Endometrium (tissue), 2 donors: Measurements from ENCODE around the gene HERC2.
"Not testable (repeated sequence)": the region's sequence is repeated elsewhere in the genome, so short reads cannot be mapped to it uniquely, and the experiment has no call there.

Source experiments
- FAIRE-seq: peaks from 2 replicates; lab custom pipeline; 2012; peaks lifted over from hg19 to GRCh38; lab: Jason Lieb, UNC
- donor health status: control.
- donor health status: control.

Gene HERC2

DNA sequence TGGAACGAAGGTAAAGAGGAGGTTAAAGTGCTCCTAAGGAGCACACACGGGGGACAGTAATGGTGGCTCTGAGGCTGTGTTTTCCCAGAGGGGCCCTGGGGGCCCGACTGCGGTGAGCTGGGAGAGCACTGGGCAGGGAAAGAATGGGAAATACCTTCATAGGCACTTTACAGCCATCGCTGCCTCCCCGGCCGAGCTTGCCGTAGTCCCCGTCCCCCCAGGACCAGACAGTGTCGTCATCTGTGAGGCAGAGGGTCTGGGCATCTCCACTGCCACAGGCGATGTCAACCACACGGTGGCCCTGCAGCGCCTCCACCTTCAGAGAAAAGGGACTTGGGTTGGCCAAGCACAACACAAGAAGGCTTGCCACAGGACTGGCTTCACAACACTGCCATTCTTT, 190.0 kb downstream of the HERC2 start:
- no peak for FAIRE-seq

DNA sequence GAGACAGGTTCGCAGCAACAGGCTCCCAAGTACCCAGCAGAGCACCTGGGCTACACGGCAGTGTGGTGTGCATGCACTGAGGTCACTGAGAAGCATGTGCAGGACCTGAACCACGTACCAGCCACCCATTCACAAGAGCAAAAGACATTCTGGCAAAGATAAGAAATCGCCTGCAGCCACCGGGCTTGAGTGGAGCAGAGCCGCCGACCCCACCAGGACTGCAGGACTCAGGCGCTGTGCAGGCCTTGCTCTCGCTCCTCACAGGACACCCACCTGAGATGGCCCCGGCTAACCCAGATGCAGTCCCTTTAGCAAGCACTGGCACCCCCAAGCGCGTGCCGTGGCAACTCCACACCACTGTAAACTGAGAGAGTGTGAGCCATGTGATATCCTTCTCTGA, 190.6 kb downstream of the HERC2 start:
- no peak for FAIRE-seq

DNA sequence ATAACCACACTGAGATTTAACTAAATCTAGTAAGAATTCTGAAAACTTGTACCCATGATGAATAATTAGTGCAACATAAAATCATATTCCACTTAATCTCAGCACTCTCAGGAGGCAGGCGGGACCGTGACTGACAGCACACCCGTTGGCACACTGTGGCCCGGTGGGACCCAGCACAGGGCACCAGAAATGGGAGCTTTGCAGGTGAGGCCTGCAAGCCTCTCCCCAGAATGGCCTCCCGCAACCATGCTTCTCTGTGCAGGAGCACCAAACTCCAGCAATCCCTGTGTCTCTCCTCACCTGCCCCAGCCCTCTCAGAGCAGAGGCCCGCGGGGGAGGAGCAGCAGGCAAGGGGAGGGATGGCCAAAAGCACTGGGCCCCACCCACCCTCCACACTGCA, 191.3 kb downstream of the HERC2 start:
- FAIRE-seq = no peak

DNA sequence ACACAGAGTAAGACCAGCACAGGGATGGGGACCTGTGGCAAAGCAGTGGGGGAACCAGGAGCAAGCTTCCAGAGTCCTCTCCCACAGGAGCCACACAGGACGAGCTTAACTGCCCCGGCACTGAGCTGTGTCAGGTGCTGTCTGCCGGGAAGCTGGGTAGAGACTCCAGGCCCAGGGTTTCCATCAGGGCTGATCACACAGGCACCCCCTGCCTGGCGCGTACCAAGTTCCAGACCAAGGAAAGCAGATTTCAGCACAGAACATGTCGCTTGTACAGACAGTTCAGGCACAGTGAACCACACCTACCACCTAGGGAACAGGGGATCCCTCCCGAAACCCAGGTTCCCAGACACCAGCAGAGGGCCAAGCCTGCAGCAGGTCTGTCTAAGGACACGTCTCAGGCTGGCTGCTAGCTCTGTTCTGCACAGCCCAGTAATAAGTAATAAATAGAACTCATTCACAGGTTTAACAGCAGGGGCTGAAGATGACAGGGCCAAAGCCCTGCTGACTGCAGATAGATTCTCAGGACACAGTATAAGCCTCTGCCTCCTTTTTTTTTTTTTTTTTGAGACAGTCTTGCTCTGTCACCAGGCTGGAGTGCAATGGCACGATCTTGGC, 192.6 kb downstream of the HERC2 start:
- no peak for FAIRE-seq

DNA sequence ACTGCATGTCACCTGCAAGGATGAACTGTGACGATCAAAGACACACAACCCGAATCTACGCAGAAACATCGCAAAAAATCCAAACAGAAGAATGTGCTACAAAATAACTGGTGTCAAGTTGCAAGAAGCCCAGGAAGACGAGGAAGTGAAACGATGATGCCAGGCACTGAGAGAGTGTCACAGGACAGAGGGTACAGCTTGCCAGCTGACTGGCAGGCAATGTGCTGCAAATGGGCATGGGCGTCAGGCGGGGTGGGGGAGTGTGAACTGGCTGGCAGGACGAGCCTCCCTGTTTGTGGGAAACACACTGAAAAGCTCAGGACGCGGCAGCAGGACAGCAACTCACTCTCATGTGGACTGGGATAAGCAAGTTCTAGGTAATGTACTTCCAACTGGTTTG, 193.9 kb downstream of the HERC2 start:
- no peak for FAIRE-seq

DNA sequence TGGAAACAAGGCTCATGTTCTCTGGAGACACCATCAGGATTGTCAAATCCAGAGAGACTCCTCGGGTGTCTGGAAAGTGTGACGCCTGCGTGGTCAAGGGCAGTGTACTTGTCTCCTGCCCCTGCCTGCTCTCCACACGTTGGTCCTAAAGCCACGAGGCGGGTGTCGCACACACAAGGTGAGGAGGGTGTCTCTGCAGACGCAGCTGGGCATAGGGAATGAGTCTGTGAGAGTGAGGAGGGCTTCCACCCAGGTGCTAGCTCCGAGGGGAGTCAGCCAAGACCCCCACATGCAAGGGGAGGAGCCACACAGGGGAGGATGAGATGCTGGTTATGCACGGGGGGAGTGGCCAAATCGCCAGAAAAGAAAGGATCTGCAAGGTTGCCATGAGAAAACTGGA, 194.9 kb downstream of the HERC2 start:
- no peak for FAIRE-seq

DNA sequence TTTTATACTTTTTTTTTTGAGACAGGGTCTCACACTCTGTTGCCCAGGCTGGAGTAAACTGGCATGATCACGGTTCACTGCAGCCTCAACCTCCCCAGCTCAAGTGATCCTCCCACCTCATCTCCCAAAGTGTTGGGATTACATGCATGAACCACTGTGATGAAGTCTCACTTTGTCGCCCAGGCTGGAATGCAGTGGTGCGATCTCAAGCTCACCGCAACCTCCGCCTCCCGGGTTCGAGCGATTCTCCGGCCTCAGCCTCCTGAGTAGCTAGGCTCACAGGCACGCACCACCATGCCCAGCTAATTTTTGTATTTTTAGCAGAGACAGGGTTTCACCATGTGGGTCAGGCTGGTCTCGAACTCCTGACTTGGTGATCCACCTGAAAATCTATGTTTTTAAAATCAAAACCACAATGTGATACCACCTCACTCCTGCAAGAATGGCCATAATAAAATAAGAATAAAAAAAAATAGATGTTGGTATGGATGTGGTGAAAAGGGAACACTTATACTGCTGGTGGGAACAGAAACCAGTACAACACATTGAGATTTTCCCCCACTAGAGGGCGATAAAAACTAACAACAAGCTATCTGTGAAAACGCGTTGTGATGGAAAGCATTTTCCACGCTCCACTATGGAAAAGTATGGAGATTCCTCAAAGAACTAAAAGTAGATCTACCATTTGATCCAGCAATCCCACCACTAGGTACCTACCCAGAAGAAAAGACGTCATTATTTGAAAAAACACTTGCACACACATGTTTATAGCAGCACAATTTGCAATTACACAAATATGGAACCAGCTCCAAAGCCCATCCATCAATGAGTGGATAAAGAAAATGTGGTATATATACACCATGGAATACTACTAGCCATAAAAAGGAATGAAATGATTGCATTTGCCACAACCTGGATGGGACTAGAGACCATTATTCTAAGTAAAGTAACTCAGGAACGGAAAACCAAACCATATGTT, 196.0 kb downstream of the HERC2 start:
- FAIRE-seq = no peak

DNA sequence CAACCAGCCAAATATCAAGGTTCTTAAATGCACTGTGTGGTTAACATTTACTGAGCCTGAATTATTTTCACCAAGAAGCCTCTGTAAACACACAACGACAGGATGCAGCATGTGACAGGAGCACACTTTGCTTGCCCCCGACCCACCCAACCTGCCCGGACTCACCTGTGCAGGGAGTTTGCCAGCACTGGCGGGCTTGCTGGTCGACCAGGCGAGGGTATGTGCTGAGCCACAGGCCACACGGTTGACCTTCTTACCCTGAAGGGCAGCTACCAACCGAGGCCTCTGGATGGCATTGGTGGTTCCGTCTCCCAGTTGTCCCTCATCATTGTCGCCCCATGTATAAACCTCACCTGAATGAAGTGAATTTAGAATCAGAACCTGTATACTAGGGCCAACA, 197.1 kb downstream of the HERC2 start:
- FAIRE-seq = no peak

DNA sequence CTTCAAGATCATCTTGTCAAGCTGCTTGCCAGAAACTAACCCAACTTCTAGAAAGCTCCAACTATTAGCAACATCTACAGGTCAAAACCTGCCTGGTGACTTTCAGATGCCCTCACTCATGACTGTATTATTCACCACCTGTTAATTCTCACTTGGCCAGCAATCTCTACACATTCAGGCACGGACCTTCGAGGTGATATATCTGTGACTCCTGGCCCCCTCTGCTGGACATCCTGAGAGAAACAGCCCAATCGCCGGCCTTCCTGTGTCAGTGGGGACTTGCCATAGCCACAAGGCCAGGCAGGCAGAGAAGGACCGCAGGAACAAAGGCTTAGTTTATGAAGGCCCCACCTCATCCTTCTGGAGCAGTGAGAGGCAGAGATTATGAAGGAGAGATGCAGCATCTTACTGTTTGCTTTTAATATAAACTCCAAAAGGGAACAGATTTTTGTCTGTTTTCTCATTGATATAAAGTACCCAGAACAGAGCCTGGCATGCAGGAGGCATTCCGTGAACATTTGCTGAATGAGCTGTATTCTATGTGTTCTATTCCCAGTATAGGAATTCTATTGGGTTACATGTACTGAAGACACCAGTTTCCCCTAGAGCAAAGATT, 198.5 kb downstream of the HERC2 start:
- FAIRE-seq = no peak

DNA sequence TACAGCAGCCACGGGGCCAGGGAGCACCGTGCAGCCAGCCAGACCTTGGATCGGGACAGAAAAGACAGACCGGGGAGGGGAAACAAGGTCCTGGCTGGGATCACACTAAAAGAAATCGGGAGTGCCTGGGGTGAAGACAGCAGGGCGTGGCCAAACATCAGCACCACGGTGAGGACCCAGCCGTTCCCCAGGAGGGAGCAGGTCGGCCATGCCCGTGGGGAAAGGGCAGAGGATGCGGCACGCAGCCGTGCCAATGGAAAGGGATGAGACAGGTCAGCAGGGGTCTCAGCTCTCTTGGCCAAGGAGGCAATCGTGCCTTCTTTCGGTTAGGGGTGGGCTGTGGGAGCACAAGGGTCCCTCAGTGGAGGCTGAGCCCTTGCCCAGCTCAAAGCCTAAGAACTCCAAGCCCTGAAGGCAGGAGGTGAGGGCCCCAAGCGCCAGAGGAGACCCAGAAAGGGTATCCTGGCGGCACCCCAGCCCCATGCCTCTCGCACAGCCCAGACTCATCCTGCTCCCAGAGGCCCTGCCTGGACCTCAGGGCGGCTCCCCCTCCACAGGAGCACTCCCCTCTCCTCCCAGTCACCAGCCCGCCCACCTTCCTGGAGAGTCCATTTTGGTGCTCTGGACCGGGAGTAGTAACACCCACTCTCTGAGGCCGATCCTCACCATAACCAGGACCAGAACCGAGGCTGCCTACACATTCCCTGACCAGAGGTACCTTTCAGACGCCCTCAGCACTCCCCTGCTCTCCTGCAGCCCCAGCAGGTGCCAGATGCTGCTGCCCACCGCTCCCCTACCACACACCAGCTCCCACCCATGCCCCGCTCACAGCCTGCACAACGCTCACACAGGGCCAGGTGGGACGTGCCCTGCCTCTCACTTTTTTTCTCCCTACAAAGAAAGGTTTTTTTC, 199.7 kb downstream of the HERC2 start:
- FAIRE-seq = no peak

DNA sequence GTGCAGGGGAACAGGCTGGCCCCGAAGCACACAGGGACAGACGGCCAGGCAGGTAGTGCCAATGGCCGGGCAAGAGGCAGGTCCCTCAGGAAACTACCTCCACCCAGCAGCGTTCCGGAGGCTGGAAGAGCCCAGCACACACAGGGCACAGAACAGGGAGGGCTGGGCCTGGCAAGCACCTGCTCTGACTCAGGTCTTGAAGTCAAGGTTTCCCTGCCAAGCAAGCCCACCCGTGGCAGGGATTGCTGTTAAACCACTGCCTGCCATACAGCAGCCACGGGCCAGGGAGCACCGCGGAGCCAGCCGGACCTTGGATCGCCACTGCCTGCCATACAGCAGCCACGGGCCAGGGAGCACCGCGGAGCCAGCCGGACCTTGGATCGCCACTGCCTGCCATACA, 200.4 kb downstream of the HERC2 start:
- not testable (repeated sequence) for FAIRE-seq

DNA sequence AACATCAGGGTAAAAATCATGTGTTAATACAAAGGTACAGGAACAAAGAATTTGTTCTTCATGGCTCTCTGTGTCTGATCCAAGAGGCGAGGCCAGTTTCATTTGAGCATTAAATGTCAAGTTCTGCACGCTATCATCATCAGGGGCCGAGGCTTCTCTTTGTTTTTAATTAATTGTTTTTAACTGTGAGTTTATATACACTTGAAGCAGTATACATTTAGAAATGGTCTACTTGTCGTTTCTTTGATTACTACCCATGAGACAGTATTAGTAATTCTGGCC, 201.7 kb downstream of the HERC2 start:
- FAIRE-seq = no peak

DNA sequence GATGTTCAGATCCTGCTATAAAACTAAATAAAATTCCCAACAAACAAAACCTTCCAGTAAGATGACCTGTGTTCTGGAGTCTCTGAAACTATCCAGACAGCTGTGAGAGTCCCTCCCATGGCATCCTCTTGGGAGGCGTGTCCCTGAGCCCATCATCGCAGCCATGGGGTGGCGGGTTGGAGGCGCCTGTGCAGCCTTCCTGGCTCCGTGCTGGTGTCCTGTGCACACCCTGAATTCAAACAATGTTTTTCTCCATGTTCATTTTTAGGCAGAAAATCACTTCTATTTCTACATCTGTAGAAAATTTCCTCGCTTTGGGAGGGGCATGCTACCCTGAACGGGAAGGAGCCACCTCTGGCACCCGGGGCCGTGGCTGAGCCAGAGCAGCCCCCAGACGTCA, 203.4 kb downstream of the HERC2 start:
- FAIRE-seq = no peak

DNA sequence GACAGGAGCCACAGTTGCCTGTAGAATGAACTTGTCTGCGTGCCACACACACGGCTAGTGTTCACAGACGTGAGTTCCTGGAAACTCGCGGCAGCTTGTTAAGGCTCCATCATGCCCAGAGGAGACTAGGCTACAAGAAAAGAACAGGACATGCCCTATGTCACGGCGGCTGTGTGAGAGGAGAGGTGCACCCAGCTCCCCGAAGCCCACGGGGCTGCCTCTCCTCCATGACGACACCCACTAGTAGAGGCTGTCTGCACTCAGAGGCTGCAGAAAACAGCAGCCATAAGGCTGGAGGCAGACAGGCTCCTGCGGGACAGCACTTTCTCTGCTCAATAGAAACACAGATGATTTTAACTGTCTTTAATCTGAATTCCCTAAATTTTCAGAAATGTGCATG, 203.9 kb downstream of the HERC2 start:
- no peak for FAIRE-seq

DNA sequence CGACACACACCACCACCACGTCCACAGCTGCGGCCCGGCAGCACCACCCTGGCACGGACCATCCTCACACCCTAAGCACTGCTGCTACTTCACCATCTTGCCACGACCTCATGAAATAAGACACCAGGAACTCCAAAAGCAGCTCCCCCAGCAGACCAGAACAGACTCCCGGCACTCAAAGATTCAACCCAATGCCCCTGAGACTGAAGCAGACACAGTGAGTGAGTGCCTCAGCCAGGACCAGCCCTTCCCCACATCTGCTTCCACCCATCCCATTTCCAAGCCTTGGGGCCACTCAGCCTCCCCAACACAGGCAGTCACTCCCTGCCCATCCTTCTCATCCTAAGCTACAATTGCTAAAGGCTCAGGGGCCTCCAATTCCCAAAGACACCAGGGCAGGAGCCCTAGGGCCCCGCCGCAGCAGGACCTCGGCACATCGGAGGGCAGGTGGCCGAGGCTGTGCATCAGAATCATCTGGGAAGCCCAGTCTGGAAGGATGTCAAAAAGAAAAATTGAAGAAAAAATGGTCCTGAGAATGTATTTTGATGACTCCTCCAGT, 204.5 kb downstream of the HERC2 start:
- FAIRE-seq = no peak

DNA sequence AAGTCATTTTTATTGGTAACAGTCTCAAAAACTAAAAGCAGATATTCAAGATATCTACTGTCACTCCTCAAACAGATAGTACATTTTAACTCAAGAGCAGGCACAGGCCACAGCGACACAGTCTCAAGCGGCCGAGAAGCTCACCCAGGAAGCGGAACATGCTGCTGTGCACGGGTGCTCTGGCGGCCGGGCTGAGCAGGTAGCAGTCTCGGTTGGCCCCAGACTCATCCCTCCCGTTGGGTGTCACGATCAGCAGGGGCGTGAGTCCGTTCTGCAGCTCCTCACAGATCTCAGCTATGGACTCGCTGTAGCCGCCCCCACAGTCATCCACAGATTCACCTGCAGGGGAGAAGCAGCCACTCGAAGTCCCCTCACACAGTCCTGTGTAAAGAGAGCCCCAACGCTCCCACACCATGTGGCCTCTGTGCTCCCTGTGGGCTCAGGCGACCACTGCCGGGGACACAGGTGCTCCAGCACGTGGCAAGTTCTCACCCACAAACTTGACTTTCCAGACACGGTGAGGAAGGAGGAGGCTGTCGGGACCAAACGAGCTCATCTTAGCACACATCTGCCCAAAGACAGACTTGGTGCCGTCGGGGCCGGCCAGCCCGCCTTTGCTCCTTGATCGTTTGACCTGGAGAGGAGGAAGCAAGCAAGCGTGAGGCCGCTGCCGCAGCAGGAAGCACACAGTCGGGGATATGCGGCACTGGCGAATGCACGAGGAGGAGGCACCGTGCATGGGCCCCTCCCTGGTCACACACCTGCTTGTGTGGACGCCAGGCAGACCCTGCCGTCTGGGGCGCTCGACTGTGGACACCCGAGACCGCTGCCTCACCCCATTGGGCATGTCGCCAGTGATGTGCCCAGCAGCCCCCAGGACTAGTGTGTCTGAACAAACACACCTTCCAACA, 205.2 kb downstream of the HERC2 start:
- no peak for FAIRE-seq

DNA sequence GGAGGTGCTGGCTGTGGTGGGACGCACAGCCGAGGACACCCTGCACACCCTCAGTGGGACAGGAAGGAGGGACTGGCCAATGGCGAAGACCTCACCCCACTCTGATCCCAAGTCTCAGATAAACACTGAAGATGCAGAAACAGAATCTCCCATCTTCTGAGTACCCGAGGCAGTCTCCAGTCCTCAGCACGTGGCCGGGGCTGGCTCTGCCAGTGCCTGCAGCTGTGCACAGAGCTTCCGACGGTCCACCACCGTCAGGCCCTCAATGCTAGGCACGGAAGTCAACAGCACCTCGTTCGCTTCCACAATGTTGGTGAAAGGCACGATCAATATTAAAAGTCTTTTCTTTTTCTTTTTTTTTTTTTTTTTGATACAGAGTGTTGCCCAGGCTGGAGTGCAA, 206.1 kb downstream of the HERC2 start:
- no peak for FAIRE-seq

DNA sequence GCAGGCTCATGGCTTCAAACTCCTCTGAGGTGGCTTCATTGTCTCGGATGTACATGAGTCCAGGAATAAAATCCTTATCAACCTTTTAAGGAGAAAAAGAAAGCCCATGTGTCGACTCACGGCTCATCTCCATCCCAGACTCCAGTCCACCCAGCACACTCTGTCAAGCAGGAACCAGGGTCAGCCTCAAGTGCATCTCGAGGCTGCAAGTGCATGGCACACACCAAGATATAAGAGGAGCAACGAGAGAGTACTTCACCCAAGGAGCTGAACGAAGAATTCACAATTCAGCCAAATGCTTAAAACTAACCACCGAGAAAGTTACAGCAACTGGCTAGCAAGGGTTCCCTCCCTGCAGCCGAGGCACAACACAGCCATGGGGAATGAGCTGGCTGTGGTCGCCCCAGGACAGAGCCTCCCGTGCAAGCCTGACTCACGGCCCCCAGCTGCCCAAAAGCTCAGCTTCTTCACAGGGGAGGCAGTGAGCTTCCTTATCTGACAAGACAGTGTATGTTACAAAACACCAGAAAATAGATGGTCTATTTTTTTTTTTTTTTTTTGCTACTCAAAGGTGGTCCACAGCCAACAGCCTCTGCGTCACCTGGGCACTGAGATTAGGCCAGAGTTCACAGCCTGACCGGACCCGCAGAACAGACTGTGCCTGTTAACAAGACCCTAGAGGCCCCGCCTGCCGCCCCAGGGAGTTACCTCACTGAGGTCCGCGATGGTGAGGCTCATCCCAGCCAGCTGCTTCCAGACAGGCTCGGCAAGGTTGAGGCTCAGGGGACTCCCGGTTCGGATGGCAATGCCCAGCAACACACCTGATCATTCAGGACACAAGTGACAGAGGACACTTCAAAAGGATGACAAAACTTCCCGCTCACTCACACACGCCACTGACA, 207.0 kb downstream of the HERC2 start:
- FAIRE-seq = no peak

DNA sequence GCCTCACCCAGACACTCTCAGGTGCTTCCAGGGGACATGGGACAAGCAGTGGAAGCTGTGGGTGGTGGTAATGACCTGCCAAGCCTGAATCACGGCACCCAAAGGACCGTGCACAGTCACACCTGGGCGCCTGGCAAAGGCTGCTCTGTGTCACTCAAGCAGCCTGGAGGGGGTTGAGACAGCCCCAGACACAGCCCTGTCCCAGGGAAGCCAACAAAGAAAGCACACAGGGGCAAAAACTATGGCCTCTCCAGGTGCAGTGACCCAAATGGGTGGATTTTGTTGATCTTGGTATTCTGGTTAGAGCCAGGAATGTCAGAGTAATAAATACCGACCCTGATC, 207.9 kb downstream of the HERC2 start:
- FAIRE-seq = no peak
